Kasumi-1 (cell line): ENCODE data around the gene LBHD2.

Experiments
- DNase-seq, 2 experiments: peaks; one replicate each; lab custom pipeline; 2025; lab: John Stamatoyannopoulos, UW

Gene LBHD2

DNA sequence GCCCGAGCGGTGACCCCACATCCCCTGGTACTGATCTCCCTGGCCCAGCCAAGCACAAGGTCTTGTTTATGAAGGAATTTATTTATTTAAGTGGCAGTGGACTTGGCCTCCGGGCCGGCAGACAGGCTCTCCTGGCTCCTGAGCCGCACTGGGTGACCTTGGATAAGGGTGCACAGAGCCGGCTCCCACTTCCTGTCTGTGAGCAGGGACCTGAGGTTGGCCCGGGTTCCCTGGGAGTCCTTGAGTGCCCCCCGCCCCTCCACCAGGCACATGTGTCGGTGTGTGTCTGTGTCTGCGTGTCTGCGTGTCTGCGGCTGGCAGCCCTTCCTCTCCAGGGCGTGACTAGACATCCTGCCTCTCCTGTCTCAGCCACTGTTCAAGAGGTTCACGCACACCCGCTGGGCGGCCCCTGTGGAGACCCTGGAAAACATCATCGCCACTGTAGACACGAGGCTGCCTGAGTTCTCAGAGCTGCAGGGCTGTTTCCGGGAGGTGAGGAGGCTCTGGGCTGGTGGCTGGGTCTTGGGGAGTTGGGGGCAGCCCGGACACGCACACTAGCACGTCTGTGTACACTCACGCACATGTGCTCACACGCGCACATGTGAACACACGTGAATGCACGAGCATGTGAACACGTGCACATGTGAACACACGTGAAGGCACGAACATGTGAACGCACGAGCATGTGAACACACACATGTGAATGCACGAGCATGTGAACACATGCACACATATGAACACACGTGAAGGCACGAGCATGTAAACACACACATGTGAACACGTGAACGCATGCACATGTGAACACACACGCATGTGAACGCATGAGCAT, 48.6 kb downstream of the LBHD2 start:
- no peak for DNase-seq

- no peak for DNase-seq
Measured at GRCh38 chr14:103133210-103134140, 49.5 kb downstream of the LBHD2 start.

DNA sequence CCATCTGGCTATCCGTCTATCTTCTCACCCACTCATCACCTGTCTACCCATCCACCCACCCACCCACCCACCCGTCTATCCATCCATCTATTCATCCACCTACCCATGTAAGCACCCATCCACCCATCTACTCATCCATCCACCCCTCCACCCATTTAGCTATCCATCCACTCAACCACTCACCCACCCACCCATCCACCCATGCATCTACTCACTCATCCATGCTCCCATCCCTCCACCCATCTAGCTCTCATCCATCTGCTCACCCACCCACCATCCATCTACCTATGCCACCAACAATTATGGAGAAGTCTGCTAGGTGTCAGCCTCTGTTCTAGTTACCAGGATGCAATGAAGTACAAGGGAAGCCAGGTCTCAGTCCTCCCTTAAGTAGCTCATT, 50.4 kb downstream of the LBHD2 start:
- DNase-seq = no peak

DNA sequence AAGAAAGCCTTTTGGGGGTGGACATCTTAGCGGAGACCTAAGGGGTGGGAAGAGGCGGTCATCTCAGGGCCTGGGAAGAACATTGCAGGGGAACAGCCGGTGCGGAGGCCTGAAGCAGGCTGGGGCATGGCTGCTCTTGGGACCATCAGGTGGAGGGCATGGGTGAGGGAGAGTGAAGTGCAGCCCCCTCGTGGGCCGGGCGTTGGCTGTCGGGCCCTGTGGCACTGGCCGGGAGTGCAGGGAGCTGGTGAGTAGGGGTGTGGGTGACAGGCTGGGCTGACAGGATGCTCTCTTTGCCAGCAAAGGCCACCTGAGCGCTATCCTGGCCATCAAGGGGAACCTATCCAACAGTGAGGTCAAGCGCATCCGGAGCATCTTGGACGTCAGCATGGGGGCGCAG, 50.9 kb downstream of the LBHD2 start:
- no peak for DNase-seq

DNA sequence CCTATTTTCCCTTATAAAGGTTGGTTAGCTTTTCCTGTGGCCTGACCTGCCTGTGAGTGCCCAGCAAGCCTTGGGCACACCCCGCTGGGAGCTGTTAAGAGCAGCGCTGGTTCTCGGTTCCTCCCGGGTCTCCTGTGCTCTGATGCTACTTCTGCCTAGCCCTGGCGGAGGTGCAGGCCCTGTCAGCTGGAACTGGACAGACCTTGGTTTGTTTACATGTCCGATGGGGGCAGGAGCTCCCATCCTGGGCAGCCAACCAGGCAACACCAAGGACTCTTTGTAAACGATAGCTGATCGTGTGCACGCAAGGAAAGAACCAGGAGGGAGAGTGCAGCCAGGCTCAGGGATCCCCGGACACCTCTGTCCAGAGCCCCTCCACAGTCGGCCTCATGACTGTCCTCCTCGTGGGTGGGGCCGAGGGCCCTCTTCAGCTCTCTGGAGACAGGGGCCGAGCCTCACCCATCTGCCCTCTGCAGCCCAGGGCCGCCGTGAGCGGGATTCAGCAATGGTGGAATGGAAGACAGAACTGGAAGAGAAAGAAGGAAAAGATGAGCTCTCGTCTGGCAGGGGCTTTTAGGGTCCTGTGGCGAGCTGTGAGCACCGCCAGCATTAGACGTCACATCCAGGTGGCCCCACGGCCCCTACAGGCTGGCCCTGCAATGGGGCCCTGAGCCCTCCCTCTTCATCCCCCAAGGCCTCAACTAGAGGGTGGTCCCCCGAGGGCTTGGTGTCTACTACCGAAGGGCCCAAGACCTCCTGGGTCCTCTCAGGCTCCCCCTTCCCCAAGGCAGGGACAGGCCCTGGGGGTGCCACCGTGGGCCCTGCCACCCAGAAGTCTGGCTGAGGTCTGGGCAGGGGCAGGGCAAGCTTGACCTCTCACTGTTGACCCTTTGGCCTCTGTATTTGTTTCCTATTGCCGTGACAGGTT, 51.6 kb downstream of the LBHD2 start:
- DNase-seq = no peak

DNA sequence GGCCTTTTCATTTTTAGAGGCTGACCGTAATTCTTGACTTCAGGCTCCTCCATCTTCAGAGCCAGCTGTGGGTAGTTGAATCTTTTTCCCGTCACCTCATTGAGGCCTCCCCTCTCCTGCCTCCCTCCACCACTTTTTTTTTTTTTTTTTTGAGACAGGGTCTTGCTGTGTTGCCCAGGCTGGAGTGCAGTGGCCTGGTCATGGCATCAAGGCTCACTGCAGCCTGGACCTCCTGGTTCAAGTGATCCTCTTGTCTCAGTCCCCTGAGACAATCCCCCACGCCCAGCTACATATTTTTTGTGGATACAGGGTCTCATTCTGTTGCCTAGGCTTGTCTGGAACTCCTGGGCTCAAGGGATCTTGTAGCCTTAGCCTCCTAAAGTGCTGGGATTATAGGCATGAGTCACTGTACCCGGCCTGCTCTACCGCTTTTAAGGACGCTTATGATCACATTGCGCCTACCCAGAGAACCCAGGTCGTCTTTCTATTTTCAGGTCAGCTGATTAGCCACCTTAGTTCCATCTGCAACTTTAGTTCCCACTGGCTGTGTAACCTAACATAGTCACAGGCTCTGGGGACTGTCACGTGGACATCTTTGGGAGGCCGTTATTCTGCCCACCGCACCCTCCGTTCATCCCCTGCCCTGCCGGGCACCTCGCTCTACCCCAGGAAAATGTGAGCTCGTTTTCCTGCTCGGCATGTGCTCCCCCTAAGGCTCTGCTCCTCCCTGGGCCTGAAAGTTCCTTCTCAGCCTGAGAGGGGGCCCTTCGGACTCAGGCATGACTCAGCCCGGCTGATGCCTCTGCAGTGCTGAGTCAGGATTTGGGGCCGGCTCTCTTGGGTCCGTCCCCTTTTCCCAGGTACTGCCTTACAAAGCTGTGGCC, 52.6 kb downstream of the LBHD2 start:
- DNase-seq = no peak

GRCh38 chr14:103137689-103138300, 53.8 kb downstream of the LBHD2 start:
- DNase-seq = no peak

DNA sequence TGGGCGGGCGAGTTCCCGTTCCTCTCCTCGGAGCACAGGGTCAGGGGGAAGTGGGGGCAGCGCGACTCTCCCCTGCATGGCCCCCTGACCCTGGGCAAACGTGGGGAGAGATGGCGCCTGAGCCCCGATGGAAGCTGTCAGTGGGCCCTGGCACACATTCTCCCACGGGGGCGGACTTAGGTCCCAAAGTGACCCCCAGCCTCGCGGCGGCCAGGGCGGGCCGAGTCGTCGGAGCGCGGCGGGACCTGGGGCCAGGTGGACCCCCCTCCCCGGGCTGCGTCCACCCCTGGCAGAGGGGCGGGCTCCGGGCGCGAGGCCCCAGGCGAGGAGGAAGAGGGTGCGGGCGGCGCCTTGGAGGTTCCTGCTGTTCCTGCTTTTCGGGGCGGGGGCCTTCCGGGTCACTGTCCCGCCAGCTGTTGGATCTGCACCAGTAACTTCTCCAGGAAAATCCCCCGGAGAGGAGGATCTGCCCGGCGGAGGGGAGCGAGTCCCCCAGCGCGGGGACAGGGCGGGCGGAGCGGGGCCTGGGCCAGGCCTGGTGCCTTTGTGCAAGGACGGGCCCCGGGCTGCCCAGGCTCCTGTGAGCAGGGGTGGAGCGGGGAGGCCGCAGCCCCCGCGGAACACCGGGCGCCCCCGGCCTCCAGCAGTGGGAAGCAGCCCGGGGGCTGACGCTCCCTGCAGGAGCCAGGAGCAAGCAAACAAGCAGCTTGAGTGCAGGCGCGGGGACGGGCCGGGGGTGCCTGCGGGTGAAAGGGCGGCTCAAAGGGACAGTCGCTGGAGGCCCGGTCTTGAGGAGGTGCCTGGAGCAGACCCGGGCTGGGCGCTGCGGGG, 54.5 kb downstream of the LBHD2 start:
- DNase-seq = no peak

- no peak for DNase-seq
Measured at GRCh38 chr14:103139132-103140025, 55.4 kb downstream of the LBHD2 start.
